SH-SY5Y (cell line): ENCODE results near the gene FAM184B.

Experiments used
- GATA2 ChIP-seq: IDR thresholded peaks from 2 replicates; pipeline ENCODE4 v1.6.1; 2011; ENCODE audit warnings: mild to moderate bottlenecking, low read depth, low read length
- GATA3 ChIP-seq: IDR thresholded peaks from 2 replicates; pipeline ENCODE4 v1.6.1; 2011; ENCODE audit warnings: low read depth, mild to moderate bottlenecking, low read length, moderate library complexity

DNA sequence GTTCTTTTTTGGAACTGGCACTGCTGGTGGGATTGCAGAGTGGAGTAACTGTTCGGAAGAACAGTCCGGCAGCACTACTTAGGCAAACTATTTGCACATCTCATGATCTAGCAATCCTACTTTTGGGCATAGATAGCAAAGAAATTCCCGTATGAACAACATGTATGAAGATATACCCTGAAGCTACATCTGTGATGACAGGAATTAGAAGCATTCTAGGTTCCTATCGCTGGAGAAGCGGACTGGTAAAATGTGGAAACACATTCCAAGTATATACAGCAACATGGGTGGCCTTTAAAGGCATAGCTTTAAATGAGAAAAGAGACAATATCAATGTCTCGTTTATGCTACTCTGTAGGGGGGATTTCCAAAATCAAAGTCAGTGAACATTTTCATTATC lies 26.0 kb upstream of the FAM184B start:
- TF ChIP-seq GATA2 (no peak), GATA3 (no peak)
